ENCODE data around the gene DZANK1.
"Not testable (repeated sequence)": the region's sequence is repeated elsewhere in the genome, so short reads cannot be mapped to it uniquely, and the experiment has no call there.

The DZANK1 gene

DNA sequence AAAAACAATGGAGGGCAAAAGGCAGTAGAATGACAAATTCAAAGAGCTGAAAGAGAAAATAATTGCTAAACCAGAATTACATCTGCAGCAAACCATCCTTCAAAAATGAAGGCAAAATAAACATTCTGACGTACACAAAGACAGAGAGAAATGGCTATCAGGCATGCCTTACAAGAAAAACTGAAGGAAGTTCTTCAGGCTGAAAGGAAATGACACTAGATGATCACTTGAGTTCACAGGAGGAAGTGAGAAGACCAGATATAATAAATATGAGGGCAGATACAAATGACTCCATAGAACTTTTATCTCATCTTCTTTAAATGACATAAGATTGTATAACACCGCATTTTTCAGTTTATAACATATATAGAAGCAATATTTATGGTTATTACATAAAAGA, 30.0 kb downstream of the DZANK1 start:
- no peak for DNase-seq

GRCh38 chr20:18431206-18431605, 35.6 kb downstream of the DZANK1 start:
- no peak for DNase-seq

GRCh38 chr20:18430172-18430826, 36.5 kb downstream of the DZANK1 start:
- DNase-seq = no peak

DNA sequence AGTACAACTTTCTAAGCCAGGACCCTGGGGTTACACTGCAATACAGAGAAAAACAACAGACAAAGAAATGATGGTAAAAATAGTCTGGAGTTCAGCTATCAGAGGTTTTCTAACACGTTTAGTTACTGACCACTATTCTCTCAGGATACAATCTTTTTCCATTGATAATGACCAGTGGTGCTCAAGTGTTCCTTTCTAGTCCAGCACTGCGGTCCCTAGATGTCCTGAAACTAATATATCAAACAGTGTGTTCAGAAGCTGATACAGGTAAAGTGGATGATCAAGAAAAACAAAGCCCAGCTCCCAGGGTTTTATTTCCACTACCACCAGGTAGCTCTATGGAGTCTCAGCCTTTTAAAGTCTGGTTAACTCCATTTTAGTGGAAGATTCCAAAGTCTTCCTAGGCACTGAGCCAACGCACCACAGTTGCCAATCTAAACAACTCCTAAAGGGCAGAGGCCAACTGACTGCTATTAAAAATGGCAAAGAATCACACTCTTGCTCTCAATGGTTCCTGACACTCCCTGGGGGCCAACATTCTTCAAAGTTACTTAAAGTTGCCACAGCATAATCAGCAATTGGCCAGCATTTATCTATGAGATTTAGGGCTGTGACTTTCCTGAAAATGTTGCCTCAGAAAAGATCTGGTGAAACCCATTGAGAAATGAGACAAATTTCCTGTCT, 38.2 kb downstream of the DZANK1 start:
- DNase-seq = peak; percentile 33

- DNase-seq = no peak
Measured at GRCh38 chr20:18427214-18427613, 39.6 kb downstream of the DZANK1 start.

GRCh38 chr20:18421608-18422007, 45.2 kb downstream of the DZANK1 start:
- DNase-seq = no peak

GRCh38 chr20:18416486-18416885, 50.3 kb downstream of the DZANK1 start:
- no peak for DNase-seq

DNA sequence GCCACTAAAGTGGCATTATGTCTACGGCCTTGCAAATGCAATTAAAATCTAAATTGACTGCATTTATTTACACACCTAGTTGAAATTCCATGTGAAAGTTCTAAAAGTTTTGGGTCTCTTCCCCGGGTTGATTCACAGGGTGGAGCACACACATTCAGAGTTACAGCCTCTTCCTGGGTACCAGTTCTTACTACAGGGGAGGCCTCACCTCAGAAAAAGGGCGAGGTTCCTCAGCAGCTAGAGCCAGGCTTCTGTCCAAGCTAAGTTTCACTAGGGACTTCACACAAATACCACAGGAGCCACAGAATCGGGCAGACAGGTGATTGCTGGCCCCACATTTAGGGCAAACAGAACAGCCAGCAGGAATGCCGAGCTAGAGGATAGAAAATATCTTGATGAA, 52.7 kb downstream of the DZANK1 start:
- no peak for DNase-seq

- no peak for DNase-seq
Measured at GRCh38 chr20:18412221-18412901, 54.5 kb downstream of the DZANK1 start.

DNA sequence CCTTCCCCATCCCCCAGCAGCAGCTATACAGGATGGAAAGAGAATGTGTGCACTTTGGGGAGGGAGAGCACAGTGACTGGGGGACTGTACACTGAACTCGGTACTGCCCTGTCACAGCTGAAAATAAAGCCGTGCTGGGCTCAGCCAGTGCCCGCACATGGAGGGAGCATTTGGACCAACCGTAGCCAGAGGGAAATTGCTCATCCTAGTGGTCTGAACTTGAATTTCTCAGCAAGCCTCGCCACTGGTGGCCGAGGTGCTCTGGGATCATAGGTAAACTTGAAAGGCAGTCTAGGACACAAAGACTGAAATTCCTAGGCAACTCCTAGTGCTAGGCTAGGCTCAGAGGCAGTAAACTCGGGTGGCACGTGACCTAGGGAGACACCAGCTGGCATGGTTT, 61.0 kb downstream of the DZANK1 start:
- DNase-seq = no peak

DNA sequence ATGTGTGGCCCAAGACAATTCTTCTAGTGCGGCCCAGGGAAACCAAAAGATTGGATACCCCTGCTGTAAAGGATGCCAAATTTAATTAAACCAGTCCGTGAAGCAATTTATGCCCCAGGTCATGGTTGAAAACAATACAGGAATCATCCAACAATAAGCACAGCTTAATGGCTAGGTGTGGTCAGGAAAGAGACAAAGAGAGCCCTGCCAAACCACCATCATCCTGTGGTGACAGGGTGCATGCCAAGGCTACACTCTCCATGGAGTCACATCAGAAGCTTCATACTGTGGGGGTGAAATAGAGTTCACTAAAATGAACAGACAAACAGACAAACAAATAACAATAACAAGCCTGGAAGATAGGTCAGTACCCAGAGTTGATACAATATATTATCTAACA, 62.7 kb downstream of the DZANK1 start:
- no peak for DNase-seq

- no peak for DNase-seq
Measured at GRCh38 chr20:18403269-18403668, 63.6 kb downstream of the DZANK1 start.

DNA sequence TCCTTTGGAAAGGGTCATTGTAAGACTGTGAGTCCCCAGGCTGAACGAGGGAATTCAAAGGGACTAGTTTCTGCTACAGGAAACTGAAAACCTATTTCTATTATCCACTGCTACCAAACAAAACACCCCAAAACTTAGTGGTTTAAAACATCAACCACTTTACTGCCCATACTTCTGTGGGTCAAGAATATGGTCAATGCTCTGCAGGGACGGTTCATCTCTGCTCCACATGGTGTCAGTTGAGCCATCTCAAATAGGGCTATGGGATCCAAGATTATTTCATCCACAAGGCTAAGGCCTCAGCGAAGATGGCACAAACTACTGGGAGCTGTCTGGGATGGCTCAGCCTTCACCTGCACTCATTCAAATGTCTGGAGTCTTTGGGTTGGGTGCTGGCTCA, 65.5 kb downstream of the DZANK1 start:
- DNase-seq = no peak

- DNase-seq = no peak
Measured at GRCh38 chr20:18400460-18400859, 66.4 kb downstream of the DZANK1 start.

- DNase-seq = not testable (repeated sequence)
Measured at GRCh38 chr20:18398713-18399112, 68.1 kb downstream of the DZANK1 start.

- DNase-seq = no peak
Measured at GRCh38 chr20:18397030-18397429, 69.8 kb downstream of the DZANK1 start.

DNA sequence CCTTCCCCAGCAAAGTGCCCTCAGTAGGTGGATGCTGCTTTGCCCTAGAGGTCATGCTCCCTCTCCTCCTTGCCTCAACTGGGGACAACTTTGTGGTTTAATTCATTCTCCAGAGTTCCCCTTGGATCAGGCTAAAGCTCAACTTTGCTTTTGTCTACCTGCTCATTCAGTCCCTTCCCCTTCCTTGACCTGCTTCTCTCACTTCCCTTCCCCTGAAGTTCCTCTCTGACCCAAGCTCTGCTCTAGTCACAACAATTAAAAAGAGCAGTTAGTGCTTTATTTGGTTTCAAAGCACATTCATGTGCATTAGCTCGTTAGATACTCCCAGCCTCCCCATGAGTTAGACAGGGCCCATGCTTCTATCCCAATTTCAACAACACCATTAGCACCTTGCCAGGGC, 71.3 kb downstream of the DZANK1 start:
- DNase-seq = no peak

GRCh38 chr20:18394363-18394762, 72.5 kb downstream of the DZANK1 start:
- no peak for DNase-seq

- DNase-seq = no peak
Measured at GRCh38 chr20:18391686-18392085, 75.1 kb downstream of the DZANK1 start.

- DNase-seq = no peak
Measured at GRCh38 chr20:18390201-18390600, 76.6 kb downstream of the DZANK1 start.

- peak; percentile 14 for DNase-seq
Measured at GRCh38 chr20:18388860-18389259, 78.0 kb downstream of the DZANK1 start.

- DNase-seq = no peak
Measured at GRCh38 chr20:18380908-18381529, 85.8 kb downstream of the DZANK1 start.

DNA sequence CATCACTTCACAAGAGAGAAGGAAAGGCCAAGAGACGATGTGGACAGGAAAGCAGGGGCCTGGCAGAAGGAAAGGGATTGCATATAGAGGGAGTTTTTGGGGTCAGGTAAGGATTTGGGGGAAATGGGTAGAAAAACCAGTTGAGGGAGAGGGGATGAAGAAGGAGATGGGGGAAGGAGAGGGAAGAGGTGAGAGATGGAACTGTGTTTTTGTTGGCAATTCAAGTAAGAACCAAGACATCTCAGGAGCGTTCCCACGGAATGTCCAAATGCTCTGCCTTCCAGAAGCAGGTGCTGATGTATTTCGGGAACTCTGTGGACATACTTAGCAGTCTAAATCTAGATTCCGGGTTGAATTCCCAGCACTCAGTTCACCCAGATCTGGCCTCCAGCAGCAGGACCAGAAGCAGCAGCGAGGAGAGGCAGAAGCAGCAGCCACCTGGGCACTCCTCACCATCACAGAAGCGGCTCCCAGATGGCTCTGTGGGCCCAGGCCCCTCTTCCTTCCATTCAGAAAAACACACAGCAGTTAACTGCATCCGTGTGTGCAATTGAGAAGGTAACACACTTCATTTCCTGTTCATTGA, 88.8 kb downstream of the DZANK1 start:
- DNase-seq = no peak

Measured in fibroblast of skin of scalp (primary cell).